Stimulated activated CD4-positive, alpha-beta T cell treated with anti-CD3 and anti-CD28 coated beads, Interleukin-15, amount 100 ng/mL, for 24 hours (primary cell): ENCODE measurements around the gene RNPEP.
"Not testable (repeated sequence)": the region's sequence is repeated elsewhere in the genome, so short reads cannot be mapped to it uniquely, and the experiment has no call there.

Experiments
- DNase-seq: peaks from one replicate; pipeline ENCODE4 v3.0.0-alpha.2; 2020

RNPEP gene

GRCh38 chr1:201982623-201983379 lies at the start of gene RNPEP:
TSS of gene RNPEP (plus strand) at chr1:201982648. CDS start at chr1:201982667, 19 bp downstream.
- peak; percentile 69 for DNase-seq

GRCh38 chr1:201933840-201934430 lies 48.5 kb upstream of the RNPEP start:
- DNase-seq, result no peak

- DNase-seq, result no peak
Observed at GRCh38 chr1:201937624-201938213, 44.7 kb upstream of the RNPEP start.

- DNase-seq, result no peak
Observed at GRCh38 chr1:201938440-201939035, 43.9 kb upstream of the RNPEP start.

- no peak for DNase-seq
Observed at GRCh38 chr1:201939148-201939547, 43.3 kb upstream of the RNPEP start.

- DNase-seq, result no peak
Observed at GRCh38 chr1:201939574-201939973, 42.9 kb upstream of the RNPEP start.

GRCh38 chr1:201940316-201940715 lies 42.1 kb upstream of the RNPEP start:
- DNase-seq, result not testable (repeated sequence)

GRCh38 chr1:201941420-201942128 lies 40.9 kb upstream of the RNPEP start:
- no peak for DNase-seq

GRCh38 chr1:201942129-201942495 lies 40.3 kb upstream of the RNPEP start:
- no peak for DNase-seq

- DNase-seq, result no peak
Observed at GRCh38 chr1:201944002-201944401, 38.4 kb upstream of the RNPEP start.

- DNase-seq, result no peak
Observed at GRCh38 chr1:201944639-201945038, 37.8 kb upstream of the RNPEP start.

- DNase-seq, result no peak
Observed at GRCh38 chr1:201945157-201945556, 37.3 kb upstream of the RNPEP start.

GRCh38 chr1:201945863-201946223 lies 36.6 kb upstream of the RNPEP start:
- no peak for DNase-seq

- DNase-seq, result peak; percentile 27
Observed at GRCh38 chr1:201946224-201946908, 36.1 kb upstream of the RNPEP start, which contains the start of gene LMOD1. TSS of gene LMOD1 (minus strand) at chr1:201946548. CDS start at chr1:201946340, 208 bp downstream.

GRCh38 chr1:201947697-201948008 lies 34.8 kb upstream of the RNPEP start:
- no peak for DNase-seq

- no peak for DNase-seq
Observed at GRCh38 chr1:201949491-201949890, 33.0 kb upstream of the RNPEP start.

GRCh38 chr1:201954263-201955008 lies 28.0 kb upstream of the RNPEP start:
- peak; percentile 26 for DNase-seq

- peak; percentile 96 for DNase-seq
Observed at GRCh38 chr1:201955009-201955728, 27.3 kb upstream of the RNPEP start, which contains the start of gene TIMM17A. TSS of gene TIMM17A (plus strand) at chr1:201955503. CDS start at chr1:201955527, 24 bp downstream.

GRCh38 chr1:201955729-201956143 lies 26.7 kb upstream of the RNPEP start:
- DNase-seq, result no peak

- DNase-seq, result no peak
Observed at GRCh38 chr1:201958348-201958747, 24.1 kb upstream of the RNPEP start.

- not testable (repeated sequence) for DNase-seq
Observed at GRCh38 chr1:201962382-201962781, 20.1 kb upstream of the RNPEP start.
